Adrenal gland (tissue), 12 donors: ENCODE results near the gene MAP2. TPM values are rescaled to one million over a fixed set of nuclear protein-coding genes. Genes with fewer than 3 reads are reported as not detected.

ENCODE experiments used
- DNase-seq, 7 donors: peaks; one replicate each; pipeline ENCODE4 v3.0.0-alpha.2; 2019 to 2020
- H3K27ac ChIP-seq, 5 donors: fragments of 200-600 bp; sonication (generic) in 4 of 5; 1 replicate in 3 of 5; 2 replicates in 2 of 5; pipeline versions ENCODE4 v1.5.1 to v1.8.0; 2016 to 2020; ENCODE audit warnings: mild to moderate bottlenecking in 1 of 5
- H3K27me3 ChIP-seq: fragments of 200-600 bp; 2 replicates; pipeline ENCODE4 v1.8.0; 2021
- H3K36me3 ChIP-seq, 2 donors: fragments of 200-600 bp; replicated peaks in 1 of 2; 1 replicate in 1 of 2; 2 replicates in 1 of 2; pipeline versions ENCODE4 v1.5.1 to v1.8.0; 2018 to 2022
- H3K4me1 ChIP-seq, 2 donors: fragments of 200-600 bp; replicated peaks in 1 of 2; 1 replicate in 1 of 2; 2 replicates in 1 of 2; pipeline versions ENCODE4 v1.5.1 to v1.8.0; 2018 to 2021
- H3K4me3 ChIP-seq, 4 donors: fragments of 200-600 bp; sonication (generic) in 3 of 4; one replicate each; pipeline ENCODE4 v1.5.1; 2016 to 2018
- H3K9me3 ChIP-seq, 3 donors: fragments of 200-600 bp; sonication (generic) in 1 of 3; replicated peaks in 1 of 3; 1 replicate in 2 of 3; 2 replicates in 1 of 3; pipeline versions ENCODE4 v1.5.1 to v1.8.0; 2016 to 2021
- POLR2A ChIP-seq, 2 donors: fragments of 450-650 bp; IDR thresholded peaks; one replicate each; pipeline ENCODE4 v1.6.1; 2017; ENCODE audit warnings: antibody characterized with exemption in 2 of 2, mild to moderate bottlenecking in 2 of 2, moderate library complexity in 1 of 2
- WGBS, 4 donors: extraction: QIAGEN DNeasy Blood & Tissue Kit in 2 of 4; methylation state at CpG; one replicate each; pipeline versions ENCODE4 v1.1.5 to v1.1.7; 2013 to 2017; 5-methylcytosine and 5-hydroxymethylcytosine counted together
- intact Hi-C, 2 donors: fragments of 100-400 bp; cut with DNase I; formaldehyde crosslinking; loops; one replicate each; pipeline versions ENCODE4 v1.14.1 to v1.15.0; 2022 to 2023
- polyA plus RNA-seq, 3 donors: library from polyadenylated mRNA; stranded (reverse); fragments of 200-250 nt in 2 of 3; fragments of 350-450 nt in 1 of 3; fragmentation: Illumina TruSeq in 1 of 3; extraction: RNeasy Lipid Tissue Mini Kit (QIAGEN cat#74804) in 1 of 3; gene quantifications; one replicate each; pipeline ENCODE4 v1.2.3, GENCODE V29; 2013 to 2014
- total RNA-seq, 9 donors: library from RNA; depleted of rRNA in 4 of 9; stranded (reverse); fragments of >200 nt in 4 of 9; fragments of 120-200 nt in 1 of 9; fragmentation: NEBNext Ultra II Directional in 1 of 9; extraction: Animal tissue kit (Norgen Biotek cat#: 25700) in 1 of 9; gene quantifications; one replicate each; pipeline versions ENCODE4 v1.1.0 to v1.2.4, GENCODE V29; 2013 to 2023
- TF ChIP-seq, protein P1 (sequence below), 6 experiments: fragments of 450-650 bp in 4 of 6; fragments of 200-600 bp in 2 of 6; sonication (generic) in 1 of 6; IDR thresholded peaks; 1 replicate in 5 of 6; 2 replicates in 1 of 6; pipeline versions ENCODE4 v1.5.1 to v1.8.0; 2016 to 2021; ENCODE audit warnings: antibody characterized with exemption in 6 of 6, mild to moderate bottlenecking in 2 of 6, moderate library complexity in 1 of 6
- donor health status: healthy with polysubstance abuse.
- donor health status: Bipolar disorder and iron deficiency.
- donor health status: DM: yes; HTN: yes; CAD: no.
- donor health status: DM: no; HTN: no; CAD: no.
- donor health status: DM: no; HTN: no; CAD: no.
- donor health status: DM: yes; HTN: yes; CAD: no.

Gene MAP2
- total and polyA plus RNA-seq, 12 donors: 2.2 to 25.5 (median 6.0) TPM

DNA sequence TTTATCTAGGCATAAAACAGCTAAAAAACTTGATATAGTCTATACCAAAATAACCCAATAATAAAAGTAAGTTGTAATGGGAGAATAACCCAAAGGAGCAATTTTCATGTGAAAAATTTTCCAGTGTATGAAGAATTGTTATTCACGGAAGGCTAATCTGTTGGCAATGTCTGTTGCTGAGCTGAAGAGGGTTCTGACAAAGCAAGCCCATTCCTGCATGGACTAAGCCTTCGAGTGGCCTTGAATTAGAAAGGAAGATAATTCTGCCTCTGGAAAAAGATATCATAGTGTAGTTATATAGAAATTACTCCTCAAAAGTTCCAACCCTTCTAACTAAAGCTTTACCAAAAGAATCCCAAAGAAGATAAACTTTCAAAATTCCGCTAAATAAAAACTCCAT, 101.5 kb downstream of the MAP2 start:
- DNase-seq: peak in 1 of 7 donors; percentile 3
- H3K4me1 ChIP-seq: peaks cover 11 to 19% of the 10 kb centered on the region in 2 donors
- H3K36me3 ChIP-seq: no peaks in the 10 kb centered on the region
- 40 to 43% (median 41%) methylated on average over 3 of the region's 3 CpGs for WGBS, 4 donors
- intact Hi-C loops: no loop called here
- no peaks in the 10 kb centered on the region for H3K27me3 ChIP-seq
- no peak for TF ChIP-seq POLR2A (IDR thresholded peaks at IDR 0.05)
- TF ChIP-seq, protein P1, sequence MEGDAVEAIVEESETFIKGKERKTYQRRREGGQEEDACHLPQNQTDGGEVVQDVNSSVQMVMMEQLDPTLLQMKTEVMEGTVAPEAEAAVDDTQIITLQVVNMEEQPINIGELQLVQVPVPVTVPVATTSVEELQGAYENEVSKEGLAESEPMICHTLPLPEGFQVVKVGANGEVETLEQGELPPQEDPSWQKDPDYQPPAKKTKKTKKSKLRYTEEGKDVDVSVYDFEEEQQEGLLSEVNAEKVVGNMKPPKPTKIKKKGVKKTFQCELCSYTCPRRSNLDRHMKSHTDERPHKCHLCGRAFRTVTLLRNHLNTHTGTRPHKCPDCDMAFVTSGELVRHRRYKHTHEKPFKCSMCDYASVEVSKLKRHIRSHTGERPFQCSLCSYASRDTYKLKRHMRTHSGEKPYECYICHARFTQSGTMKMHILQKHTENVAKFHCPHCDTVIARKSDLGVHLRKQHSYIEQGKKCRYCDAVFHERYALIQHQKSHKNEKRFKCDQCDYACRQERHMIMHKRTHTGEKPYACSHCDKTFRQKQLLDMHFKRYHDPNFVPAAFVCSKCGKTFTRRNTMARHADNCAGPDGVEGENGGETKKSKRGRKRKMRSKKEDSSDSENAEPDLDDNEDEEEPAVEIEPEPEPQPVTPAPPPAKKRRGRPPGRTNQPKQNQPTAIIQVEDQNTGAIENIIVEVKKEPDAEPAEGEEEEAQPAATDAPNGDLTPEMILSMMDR (IDR thresholded peaks at IDR 0.05): no peak
- H3K9me3 ChIP-seq: no peaks in the 10 kb centered on the region
- H3K27ac ChIP-seq: peak overlapping the region in 4 of 5 donors; percentile 21 to 65 (median 56)
- peak overlapping the region in 1 of 4 donors; percentile 13 for H3K4me3 ChIP-seq

DNA sequence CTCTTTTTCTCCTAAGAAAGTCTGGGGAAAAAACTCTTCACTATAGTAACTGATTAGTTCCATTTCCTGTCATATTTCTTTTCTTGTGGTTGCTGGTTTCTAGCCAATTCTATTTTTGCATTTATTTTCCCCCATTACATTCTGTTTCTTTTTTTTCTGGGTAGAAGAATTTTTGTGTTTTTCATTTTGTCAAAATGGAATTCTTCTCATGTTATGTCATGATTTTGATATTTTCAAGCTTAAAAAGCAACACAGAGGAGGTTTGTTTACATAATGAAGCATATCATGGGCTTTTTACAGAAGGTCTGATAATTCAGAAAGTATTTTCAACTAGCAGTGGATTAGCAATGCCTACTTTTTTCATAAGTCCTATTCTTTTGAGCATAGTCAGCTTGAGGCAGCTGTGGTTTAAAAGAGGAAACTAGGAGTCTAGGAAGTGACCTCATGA, 102.0 kb downstream of the MAP2 start:
- Histone ChIP-seq H3K27me3 (no peaks in the 10 kb centered on the region), H3K4me3 (peak overlapping the region in 1 of 4 donors; percentile 13), H3K36me3 (no peaks in the 10 kb centered on the region), H3K4me1 (peaks cover 11 to 19% of the 10 kb centered on the region in 2 donors), H3K9me3 (no peaks in the 10 kb centered on the region), H3K27ac (peak overlapping the region in 4 of 5 donors; percentile 21 to 62 (median 40))
- TF ChIP-seq, protein P1 (IDR thresholded peaks at IDR 0.05): no peak
- TF ChIP-seq POLR2A (IDR thresholded peaks at IDR 0.05): no peak
- DNase-seq: no peak
- intact Hi-C loops: no loop called here

DNA sequence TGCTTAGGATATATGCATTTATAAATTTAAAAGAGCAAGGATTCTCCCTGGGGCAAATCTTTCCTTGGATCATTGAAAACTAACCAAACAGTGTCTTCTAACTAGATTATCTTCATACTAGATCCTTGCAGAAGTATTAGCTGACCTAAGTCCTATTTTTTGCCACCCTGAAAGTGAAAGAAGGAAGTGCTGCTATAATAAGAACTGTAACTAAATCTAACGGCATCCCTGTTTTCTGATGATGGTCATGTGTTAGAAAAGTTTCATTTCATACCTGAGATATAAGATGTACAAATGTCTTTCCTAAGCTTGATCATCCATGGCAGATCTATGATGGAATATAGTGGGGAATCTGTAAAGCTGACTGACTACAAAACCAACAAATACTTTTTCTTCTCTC, 102.7 kb downstream of the MAP2 start:
- 24 to 44% (median 27%) methylated on average over 1 of the region's 1 CpG for WGBS, 4 donors
- H3K27me3 ChIP-seq: no peaks in the 10 kb centered on the region
- no peaks in the 10 kb centered on the region for H3K36me3 ChIP-seq
- peaks cover 11 to 19% of the 10 kb centered on the region in 2 donors for H3K4me1 ChIP-seq
- H3K27ac ChIP-seq: peak overlapping the region in 3 of 5 donors; percentile 6 to 62 (median 51)
- no peaks in the 10 kb centered on the region for H3K9me3 ChIP-seq
- no peak overlapping the region for H3K4me3 ChIP-seq
- TF ChIP-seq, protein P1 (IDR thresholded peaks at IDR 0.05): no peak
- no peak for TF ChIP-seq POLR2A (IDR thresholded peaks at IDR 0.05)
- intact Hi-C loops: no loop called here
- DNase-seq: no peak

DNA sequence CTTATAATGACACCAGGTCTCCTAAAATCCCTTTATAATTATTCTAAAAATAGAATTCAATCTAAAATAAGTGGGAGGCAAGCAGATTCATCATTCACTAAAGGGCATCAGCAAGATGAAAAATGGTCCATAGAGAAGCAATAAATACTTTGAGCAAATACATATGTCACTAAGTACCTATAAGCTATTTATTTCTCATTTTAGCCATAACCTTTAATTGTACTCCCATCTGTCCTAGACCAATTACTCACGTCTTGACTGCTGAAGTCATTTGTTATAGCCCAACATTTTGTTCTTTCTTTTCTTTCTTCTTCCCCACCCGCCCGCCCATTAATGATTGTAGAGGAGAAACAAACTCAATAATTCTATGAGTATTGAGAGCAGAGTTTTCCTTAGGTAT, 105.7 kb downstream of the MAP2 start:
- no peaks in the 10 kb centered on the region for H3K9me3 ChIP-seq
- no peak overlapping the region for H3K27ac ChIP-seq
- no peak for DNase-seq
- peaks cover 11 to 19% of the 10 kb centered on the region in 2 donors for H3K4me1 ChIP-seq
- intact Hi-C loops: no loop called here
- no peak overlapping the region for H3K4me3 ChIP-seq
- 58 to 86% (median 71%) methylated on average over 3 of the region's 3 CpGs for WGBS, 4 donors
- H3K27me3 ChIP-seq: no peaks in the 10 kb centered on the region
- H3K36me3 ChIP-seq: no peaks in the 10 kb centered on the region
- TF ChIP-seq POLR2A (IDR thresholded peaks at IDR 0.05): no peak
- TF ChIP-seq, protein P1 (IDR thresholded peaks at IDR 0.05): no peak
